HCT116 (cell line): ENCODE measurements around the gene DCAF17. TPM values are rescaled to one million over a fixed set of nuclear protein-coding genes. Genes with fewer than 3 reads are reported as not detected.

Experiments used
- ATAC-seq: fragments of 200-7000 bp; cut with Tn5 transposase; 2 replicates; pipeline ENCODE4 v1.9.1; 2020; ENCODE audit warnings: mild to moderate bottlenecking, moderate library complexity
- BruUV-seq: library from RNA; stranded (reverse); fragments of 400-500 nt; replicated peaks from 2 replicates; lab custom pipeline; 2021; lab: Mats Ljungman, UMichigan
- CTCF ChIA-PET: fragments of 300-600 bp; sonication (Branson Sonifier 250); formaldehyde crosslinking; loops from one replicate; lab custom pipeline; 2021; ENCODE audit warnings: antibody characterized with exemption; lab: Charles Lee
- POLR2A ChIA-PET: fragments of 300-600, 350-600 bp; sonication (Branson Sonifier 250); formaldehyde crosslinking; loops from one replicate; lab custom pipeline; 2021; ENCODE audit warnings: antibody characterized with exemption; lab: Charles Lee
- RAD21 ChIA-PET, 2 experiments: fragments of 300-600 bp; sonication (Branson Sonifier 250); formaldehyde crosslinking; loops; one replicate each; lab custom pipeline; 2023; ENCODE audit warnings: low total read pairs in 2 of 2; ENCODE audit not compliant: uncharacterized antibody in 2 of 2, unreplicated experiment in 2 of 2, low non-redundant PET in 1 of 2; lab: Charles Lee
- DNase-seq: peaks from one replicate; pipeline ENCODE4 v3.0.0-alpha.2; 2010; ENCODE audit warnings: low read depth, low spot score
- H2AFZ ChIP-seq: fragments of 200-600 bp; shearing (Covaris generic), sonication (generic); 2 replicates; pipeline ENCODE4 v1.6.1; 2017; ENCODE audit warnings: low read depth, mixed run types, mixed read lengths, antibody characterized with exemption, low read length; ENCODE audit not compliant: poor library complexity, severe bottlenecking
- H3K27ac ChIP-seq: 2 replicates; pipeline ENCODE4 v1.5.1; 2012; ENCODE audit warnings: low read depth, low read length
- H3K27me3 ChIP-seq: fragments of 200-600 bp; sonication (generic); 2 replicates; pipeline ENCODE4 v1.6.1; 2016; ENCODE audit warnings: mixed run types, low read length, mixed read lengths; ENCODE audit not compliant: insufficient read depth
- H3K36me3 ChIP-seq, 2 experiments: fragments of 200-500 bp in 1 of 2; fragments of 200-600 bp in 1 of 2; sonication (Bioruptor generic) in 1 of 2; sonication (generic) in 1 of 2; 2 replicates each; pipeline versions ENCODE4 v1.5.1 to v1.6.1; 2014 to 2016; ENCODE audit warnings: low read length in 2 of 2, inconsistent platforms in 1 of 2, mixed read lengths in 1 of 2, mixed run types in 1 of 2; ENCODE audit not compliant: insufficient read depth in 2 of 2, control insufficient read depth in 1 of 2
- H3K4me1 ChIP-seq, 2 experiments: fragments of 200-600 bp in 1 of 2; sonication (generic) in 1 of 2; 2 replicates each; pipeline versions ENCODE4 v1.5.1 to v1.6.1; 2012 to 2017; ENCODE audit warnings: low read length in 2 of 2, inconsistent platforms in 1 of 2, mild to moderate bottlenecking in 1 of 2, mixed read lengths in 1 of 2, mixed run types in 1 of 2, moderate library complexity in 1 of 2; ENCODE audit not compliant: insufficient read depth in 2 of 2, control insufficient read depth in 1 of 2
- H3K4me2 ChIP-seq: fragments of 200-600 bp; sonication (generic); 2 replicates; pipeline ENCODE4 v1.6.1; 2017; ENCODE audit warnings: mixed run types, low read length, mixed read lengths
- H3K4me3 ChIP-seq, 2 experiments: fragments of 200-600 bp in 1 of 2; sonication (generic) in 1 of 2; replicated peaks in 1 of 2; 2 replicates each; pipeline ENCODE4 v1.5.1; 2011 to 2016; ENCODE audit warnings: low read length in 2 of 2, control low read depth in 1 of 2, low read depth in 1 of 2, mild to moderate bottlenecking in 1 of 2, mixed read lengths in 1 of 2, mixed run types in 1 of 2
- H3K79me2 ChIP-seq: fragments of 200-600 bp; sonication (generic); 2 replicates; pipeline ENCODE4 v1.6.1; 2017; ENCODE audit warnings: mild to moderate bottlenecking, mixed run types, low read length, moderate library complexity, mixed read lengths; ENCODE audit not compliant: insufficient read depth
- H3K9ac ChIP-seq: fragments of 200-600 bp; sonication (generic); 2 replicates; pipeline ENCODE4 v1.6.1; 2016; ENCODE audit warnings: low read length, mixed read lengths
- H3K9me2 ChIP-seq: fragments of 200-600 bp; sonication (generic), shearing (Covaris generic); 2 replicates; pipeline ENCODE4 v1.6.1; 2017; ENCODE audit warnings: mixed run types, mild to moderate bottlenecking, moderate library complexity; ENCODE audit not compliant: insufficient read depth
- H3K9me3 ChIP-seq, 2 experiments: fragments of 200-500 bp in 1 of 2; fragments of 200-600 bp in 1 of 2; sonication (Bioruptor generic) in 1 of 2; sonication (generic) in 1 of 2; 2 replicates each; pipeline ENCODE4 v1.6.1; 2014 to 2017; ENCODE audit warnings: low read length in 2 of 2, mixed read lengths in 2 of 2, inconsistent platforms in 1 of 2, low read depth in 1 of 2, mild to moderate bottlenecking in 1 of 2, mixed run types in 1 of 2, moderate library complexity in 1 of 2; ENCODE audit not compliant: control insufficient read depth in 1 of 2, insufficient read depth in 1 of 2
- H4K20me1 ChIP-seq: fragments of 200-600 bp; sonication (generic), shearing (Covaris generic); 2 replicates; pipeline ENCODE4 v1.6.1; 2017; ENCODE audit warnings: mixed run types, mild to moderate bottlenecking, moderate library complexity; ENCODE audit not compliant: insufficient read depth
- ELF1 ChIP-seq: IDR thresholded peaks from 2 replicates; pipeline ENCODE4 v1.6.1; 2012; ENCODE audit warnings: low read depth, borderline replicate concordance
- EZH2 ChIP-seq: fragments of 200-600 bp; sonication (generic); IDR thresholded peaks from 2 replicates; pipeline ENCODE4 v1.6.1; 2017; ENCODE audit warnings: antibody characterized with exemption, mixed run types
- FOSL1 ChIP-seq: IDR thresholded peaks from 2 replicates; pipeline ENCODE4 v1.6.1; 2012; ENCODE audit warnings: low read depth
- SP1 ChIP-seq: IDR thresholded peaks from 2 replicates; pipeline ENCODE4 v1.6.1; 2012; ENCODE audit warnings: low read depth
- SRF ChIP-seq: IDR thresholded peaks from 2 replicates; pipeline ENCODE4 v1.6.1; 2012; ENCODE audit warnings: low read depth
- YY1 ChIP-seq: IDR thresholded peaks from 2 replicates; pipeline ENCODE4 v1.6.1; 2011; ENCODE audit warnings: low read length, low read depth, moderate library complexity, mild to moderate bottlenecking; ENCODE audit not compliant: insufficient replicate concordance; ENCODE audit errors: extremely low read depth
- ZNF274 ChIP-seq: fragments of 200-500 bp; sonication (Bioruptor generic); IDR thresholded peaks from 2 replicates; pipeline ENCODE4 v1.6.1; 2014; ENCODE audit warnings: mild to moderate bottlenecking, low read depth, low read length, inconsistent platforms
- intact Hi-C: fragments of 100-400 bp; cut with micrococcal nuclease; formaldehyde crosslinking; loops from 2 replicates; pipeline ENCODE4 v1.10.0; 2022
- total RNA-seq: library from RNA; stranded (reverse); gene quantifications from one replicate; pipeline ENCODE4 v1.2.1, GENCODE V29; 2021; ENCODE audit not compliant: unreplicated experiment
- TF ChIP-seq, protein P1 (sequence below): IDR thresholded peaks from 2 replicates; pipeline ENCODE4 v1.6.1; 2012
- TF ChIP-seq, protein P2 (sequence below): IDR thresholded peaks from 2 replicates; pipeline ENCODE4 v1.6.1; 2011; ENCODE audit warnings: mild to moderate bottlenecking, low read length, moderate library complexity; ENCODE audit not compliant: insufficient replicate concordance; ENCODE audit errors: extremely low read depth
- TF ChIP-seq, protein P3 (sequence below): IDR thresholded peaks from 2 replicates; pipeline ENCODE4 v1.6.1; 2012

The DCAF17 gene
- total RNA-seq, 1 experiment from 2014 or later = 17.7 TPM

DNA sequence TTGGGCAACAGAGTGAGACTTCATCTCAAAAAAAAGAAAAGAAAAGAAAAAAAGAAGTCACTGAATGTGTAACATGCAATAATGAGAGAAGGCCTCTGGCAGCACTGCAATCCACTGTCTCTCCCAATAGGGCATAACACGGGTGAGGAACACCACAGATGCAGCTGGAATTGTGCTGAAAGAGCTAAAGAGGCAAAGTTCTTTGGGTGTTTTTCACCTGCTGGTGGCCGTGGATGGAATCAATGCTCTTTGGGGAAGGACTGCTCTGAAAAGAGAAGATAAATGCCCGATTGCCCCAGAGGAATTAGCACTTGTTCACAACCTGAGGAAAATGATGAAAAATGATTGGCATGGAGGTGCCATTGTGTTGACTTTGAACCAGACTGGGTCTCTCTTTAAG is 57.3 kb downstream of the DCAF17 start:
- Histone ChIP-seq H3K79me2 (no peaks in the 10 kb centered on the region), H3K9me2 (no peaks in the 10 kb centered on the region), H3K9ac (no peak overlapping the region), H3K27ac (no peak overlapping the region), H3K9me3 (no peaks in the 10 kb centered on the region), H4K20me1 (no peaks in the 10 kb centered on the region), H3K27me3 (no peaks in the 10 kb centered on the region), H2AFZ (no peak overlapping the region), H3K4me2 (no peak overlapping the region), H3K36me3 (no peaks in the 10 kb centered on the region), H3K4me3 (no peak overlapping the region), H3K4me1 (no peaks in the 10 kb centered on the region)
- POLR2A ChIA-PET = no interaction called here
- no peak for ATAC-seq
- TF ChIP-seq ZNF274 (no peak), EZH2 (no peak), SRF (no peak), YY1 (no peak), ELF1 (no peak), FOSL1 (no peak), SP1 (no peak)
- TF ChIP-seq, protein P1, sequence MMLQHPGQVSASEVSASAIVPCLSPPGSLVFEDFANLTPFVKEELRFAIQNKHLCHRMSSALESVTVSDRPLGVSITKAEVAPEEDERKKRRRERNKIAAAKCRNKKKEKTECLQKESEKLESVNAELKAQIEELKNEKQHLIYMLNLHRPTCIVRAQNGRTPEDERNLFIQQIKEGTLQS = no peak
- TF ChIP-seq, protein P2, sequence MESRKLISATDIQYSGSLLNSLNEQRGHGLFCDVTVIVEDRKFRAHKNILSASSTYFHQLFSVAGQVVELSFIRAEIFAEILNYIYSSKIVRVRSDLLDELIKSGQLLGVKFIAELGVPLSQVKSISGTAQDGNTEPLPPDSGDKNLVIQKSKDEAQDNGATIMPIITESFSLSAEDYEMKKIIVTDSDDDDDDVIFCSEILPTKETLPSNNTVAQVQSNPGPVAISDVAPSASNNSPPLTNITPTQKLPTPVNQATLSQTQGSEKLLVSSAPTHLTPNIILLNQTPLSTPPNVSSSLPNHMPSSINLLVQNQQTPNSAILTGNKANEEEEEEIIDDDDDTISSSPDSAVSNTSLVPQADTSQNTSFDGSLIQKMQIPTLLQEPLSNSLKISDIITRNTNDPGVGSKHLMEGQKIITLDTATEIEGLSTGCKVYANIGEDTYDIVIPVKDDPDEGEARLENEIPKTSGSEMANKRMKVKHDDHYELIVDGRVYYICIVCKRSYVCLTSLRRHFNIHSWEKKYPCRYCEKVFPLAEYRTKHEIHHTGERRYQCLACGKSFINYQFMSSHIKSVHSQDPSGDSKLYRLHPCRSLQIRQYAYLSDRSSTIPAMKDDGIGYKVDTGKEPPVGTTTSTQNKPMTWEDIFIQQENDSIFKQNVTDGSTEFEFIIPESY = no peak
- TF ChIP-seq, protein P3, sequence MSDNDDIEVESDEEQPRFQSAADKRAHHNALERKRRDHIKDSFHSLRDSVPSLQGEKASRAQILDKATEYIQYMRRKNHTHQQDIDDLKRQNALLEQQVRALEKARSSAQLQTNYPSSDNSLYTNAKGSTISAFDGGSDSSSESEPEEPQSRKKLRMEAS = no peak
- intact Hi-C loops = no loop called here
- DNase-seq = no peak
- RAD21 ChIA-PET = no interaction called here
- CTCF ChIA-PET = no interaction called here
- BruUV-seq = no TSS peak
